HG03139 (cell line): ENCODE data around the gene ING5.
"Not testable (repeated sequence)": the region's sequence is repeated elsewhere in the genome, so short reads cannot be mapped to it uniquely, and the experiment has no call there.

ENCODE experiments used
- ATAC-seq: cut with Tn5 transposase; IDR thresholded peaks from one replicate; pipeline ENCODE4 v1.9.1; 2021; ENCODE audit not compliant: unreplicated experiment

ING5 gene

GRCh38 chr2:241736111-241736510 lies 34.3 kb downstream of the ING5 start:
- no peak for ATAC-seq

DNA sequence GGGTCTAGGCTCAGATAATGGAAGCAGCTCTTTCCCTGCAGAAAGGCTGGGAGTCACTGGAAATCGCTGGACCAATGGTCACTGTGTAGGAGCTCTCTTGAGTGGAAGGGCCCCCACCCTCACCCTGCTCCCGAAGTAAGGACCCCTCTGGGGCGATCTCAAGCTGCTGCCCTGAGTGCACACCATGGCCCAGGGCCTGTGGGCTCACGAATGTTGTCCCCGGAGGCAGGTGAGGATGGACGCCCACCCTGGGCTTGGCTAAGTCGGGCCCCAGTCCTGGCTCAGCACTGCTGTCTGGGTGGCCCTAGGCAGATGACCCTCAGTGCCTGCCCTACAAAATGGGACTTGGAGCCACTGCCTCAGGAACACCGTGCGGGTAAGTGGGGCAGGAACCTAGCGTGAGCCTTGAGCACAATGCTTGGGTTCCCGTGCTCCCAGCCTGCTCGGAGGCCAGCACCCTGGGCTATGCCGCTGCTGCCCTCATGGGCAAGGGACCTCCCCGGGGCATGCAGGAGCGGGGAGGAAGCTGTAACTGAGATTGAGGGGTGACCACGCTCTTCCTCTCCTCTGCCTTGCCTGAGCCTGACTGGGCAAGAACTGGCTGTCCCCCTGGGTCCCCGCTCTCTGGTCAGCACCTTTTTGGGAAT lies 36.3 kb downstream of the ING5 start:
- no peak for ATAC-seq

DNA sequence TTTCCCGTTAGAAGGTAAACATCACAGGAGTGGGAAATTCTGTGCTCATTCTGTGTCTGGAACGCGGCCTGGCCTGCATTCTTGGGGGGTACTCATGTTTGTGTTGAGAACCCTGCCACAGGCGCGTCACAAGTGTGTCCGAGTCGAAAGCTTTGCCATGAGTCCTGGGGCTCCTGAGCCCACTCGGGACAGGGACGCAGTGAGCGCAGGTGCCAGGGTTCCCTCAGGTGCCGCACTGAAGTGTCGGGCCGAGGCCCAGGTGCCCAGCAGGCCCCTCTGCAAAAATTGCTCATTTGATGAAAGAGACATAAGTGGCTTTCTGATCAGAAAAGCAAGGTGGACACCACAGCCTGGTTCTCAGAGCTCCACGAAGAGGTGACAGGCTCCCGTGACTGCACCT lies 37.3 kb downstream of the ING5 start:
- ATAC-seq: no peak

DNA sequence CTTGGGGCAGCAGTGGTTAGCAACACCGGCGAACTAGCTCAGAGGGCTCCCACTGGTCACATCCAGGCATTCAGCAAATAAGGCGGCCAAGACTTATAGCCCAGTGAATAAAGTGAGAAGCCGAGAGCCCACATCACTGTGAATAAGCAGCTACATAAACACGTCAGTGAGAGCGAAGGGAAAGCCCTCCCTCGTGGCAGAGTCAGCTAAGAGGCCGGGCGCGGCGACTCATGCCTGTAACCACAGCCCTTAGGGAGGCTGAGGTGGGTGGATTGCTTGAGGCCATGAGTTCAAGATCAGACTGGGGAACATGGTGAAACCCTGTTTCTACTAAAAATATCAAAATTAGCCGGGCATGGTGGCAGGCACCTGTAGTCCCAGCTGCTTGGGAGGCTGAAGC lies 37.8 kb downstream of the ING5 start:
- no peak for ATAC-seq

GRCh38 chr2:241741016-241741415 lies 39.2 kb downstream of the ING5 start:
- no peak for ATAC-seq

- ATAC-seq: no peak
These were observed 40.6 kb downstream of the ING5 start for GRCh38 chr2:241742320-241742939.

GRCh38 chr2:241743008-241743407 lies 41.2 kb downstream of the ING5 start:
- not testable (repeated sequence) for ATAC-seq

GRCh38 chr2:241743620-241744019 lies 41.8 kb downstream of the ING5 start:
- ATAC-seq: no peak

DNA sequence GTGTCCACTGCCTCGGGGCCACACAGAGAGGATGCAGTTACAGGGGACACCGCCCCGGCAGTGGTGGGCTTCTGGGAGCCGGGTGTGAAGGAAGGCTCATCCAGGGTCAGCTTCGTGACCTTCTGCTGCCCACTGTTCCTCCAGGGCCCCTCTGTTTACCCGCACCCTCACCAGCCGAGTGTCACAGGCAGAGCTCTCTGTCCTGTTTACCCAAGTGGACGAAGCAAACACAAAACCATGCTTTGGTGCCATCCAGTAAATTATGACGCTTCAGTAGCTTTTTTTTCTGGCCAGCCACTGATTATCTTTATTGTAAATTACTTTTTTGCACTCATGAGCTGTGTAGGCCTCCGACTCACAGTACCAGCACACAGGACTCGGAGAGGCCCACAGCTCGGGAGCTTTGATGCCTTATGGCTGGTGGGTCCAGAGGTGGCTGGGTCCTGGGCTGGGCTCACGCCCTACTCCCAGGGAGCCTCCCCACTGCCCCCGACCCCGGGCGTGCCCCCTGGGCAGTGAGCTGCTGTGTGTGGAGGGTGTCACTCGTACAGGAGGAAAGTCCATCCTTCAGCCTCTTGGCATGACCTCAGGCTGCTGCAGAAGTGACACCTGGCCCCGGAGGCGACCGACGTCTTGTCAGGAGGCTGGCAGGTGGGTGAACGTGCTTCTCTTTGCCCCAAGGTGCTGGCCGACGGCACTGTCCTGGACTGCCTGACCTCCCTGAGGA lies 42.4 kb downstream of the ING5 start:
- ATAC-seq: no peak

DNA sequence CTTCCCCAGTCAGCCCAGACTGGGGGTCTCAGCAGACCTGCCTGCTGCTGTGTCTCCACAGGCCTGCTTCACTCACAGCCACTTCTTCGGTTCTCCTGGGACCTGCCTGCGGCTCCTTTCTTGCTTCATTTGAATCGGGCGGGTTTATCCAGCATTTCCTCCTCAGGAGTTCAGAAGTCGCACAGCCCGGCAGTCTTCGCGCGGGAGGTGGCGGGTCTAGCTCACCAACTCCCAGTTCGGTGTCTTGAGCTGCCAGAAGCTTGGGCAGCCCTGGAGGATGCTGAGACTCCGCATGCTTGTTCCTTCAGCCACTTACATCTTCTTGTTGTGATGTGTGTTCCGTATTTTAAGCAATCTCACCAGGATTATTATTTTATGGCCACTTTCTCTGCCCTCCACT lies 43.4 kb downstream of the ING5 start:
- no peak for ATAC-seq

- ATAC-seq: no peak
These were observed 44.2 kb downstream of the ING5 start for GRCh38 chr2:241746084-241746483.

DNA sequence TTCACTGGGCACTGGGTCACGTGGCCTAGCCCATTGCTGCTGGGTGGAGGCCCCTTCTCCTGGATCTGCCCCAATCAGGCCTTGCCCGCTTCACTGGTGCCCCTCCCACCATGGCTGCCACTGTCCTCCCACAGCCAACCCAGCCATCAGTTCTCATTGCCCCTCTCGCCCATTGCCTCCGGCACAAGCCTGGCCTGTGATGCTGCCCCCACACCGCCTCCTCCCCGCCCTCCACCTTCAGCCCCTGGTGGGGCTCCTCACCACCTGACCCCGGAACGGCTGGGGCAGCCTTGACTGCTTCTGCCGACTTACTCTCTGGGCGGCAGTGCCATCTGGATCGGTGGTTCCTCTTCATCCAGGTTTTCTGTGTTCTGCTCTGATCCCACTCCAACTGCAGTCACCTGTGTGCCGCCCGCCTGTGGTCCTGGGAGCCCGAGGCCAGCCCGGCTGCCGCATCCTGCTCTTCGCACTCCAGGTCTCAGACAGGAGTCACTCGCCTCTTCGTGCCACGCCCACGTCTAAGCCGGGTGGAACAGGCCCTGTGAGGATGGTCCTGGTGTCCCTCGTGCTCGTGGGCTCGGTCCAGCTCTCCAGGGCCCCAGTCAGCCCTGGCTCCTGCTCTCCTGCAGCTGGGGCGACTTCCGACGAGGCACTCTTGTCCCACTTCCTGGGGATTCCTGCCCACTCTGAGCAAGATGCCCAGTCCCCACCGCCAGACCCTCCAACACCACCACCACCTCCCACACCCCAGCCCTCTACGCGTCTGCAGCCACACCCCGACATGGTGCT lies 46.8 kb downstream of the ING5 start:
- ATAC-seq: no peak

DNA sequence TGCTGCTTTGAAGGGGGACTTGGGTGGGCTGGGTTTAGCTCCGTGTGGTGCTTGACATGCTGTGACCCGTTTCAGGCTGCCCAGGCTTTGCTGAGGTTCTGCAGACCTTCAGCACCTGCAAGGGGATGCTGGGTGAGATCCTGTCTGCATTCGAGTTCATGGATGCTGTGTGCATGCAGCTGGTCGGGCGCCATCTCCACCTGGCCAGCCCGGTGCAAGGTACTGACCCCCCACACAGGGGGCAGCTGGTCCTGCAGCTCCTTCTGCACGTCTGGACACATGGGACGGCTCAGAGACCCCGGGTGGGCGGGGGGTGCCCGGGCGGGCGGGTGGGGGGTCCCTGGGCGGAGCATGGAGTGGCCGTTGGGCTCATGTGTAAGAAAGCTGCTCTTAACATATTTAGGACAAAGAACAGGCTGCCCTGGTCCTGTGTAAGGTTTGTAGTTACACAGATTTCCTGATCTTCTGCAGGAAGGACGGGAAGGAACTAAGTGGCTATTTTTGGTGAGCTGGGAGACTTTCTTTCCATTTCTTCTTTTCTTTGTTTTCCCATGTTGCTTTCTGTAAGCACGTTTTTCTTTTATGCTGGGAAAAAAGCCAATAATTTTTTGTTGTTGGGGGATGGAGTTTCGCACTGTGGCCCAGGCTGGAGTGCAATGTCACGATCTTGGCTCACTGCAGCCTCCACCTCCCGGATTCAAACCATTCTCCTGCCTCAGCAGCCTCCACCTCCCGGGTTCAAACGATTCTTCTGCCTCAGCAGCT lies 48.4 kb downstream of the ING5 start:
- ATAC-seq: no peak

DNA sequence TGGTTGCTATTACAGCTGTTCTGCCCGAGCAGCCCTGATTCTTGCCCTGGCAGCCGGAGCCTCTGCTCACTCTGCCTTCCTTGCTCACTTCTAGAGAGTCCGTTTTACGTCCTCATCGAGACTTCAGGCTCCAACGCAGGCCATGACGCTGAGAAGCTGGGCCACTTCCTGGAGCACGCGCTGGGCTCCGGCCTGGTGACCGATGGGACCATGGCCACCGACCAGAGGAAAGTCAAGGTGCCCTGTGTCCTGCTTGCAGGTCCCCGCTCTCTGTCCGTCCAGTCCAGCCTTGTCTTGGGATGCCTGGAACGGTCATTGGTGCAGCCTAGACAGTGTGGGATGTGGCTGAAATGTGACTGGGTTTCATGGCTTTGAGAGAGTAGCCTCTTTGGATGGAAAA lies 49.3 kb downstream of the ING5 start:
- no peak for ATAC-seq

DNA sequence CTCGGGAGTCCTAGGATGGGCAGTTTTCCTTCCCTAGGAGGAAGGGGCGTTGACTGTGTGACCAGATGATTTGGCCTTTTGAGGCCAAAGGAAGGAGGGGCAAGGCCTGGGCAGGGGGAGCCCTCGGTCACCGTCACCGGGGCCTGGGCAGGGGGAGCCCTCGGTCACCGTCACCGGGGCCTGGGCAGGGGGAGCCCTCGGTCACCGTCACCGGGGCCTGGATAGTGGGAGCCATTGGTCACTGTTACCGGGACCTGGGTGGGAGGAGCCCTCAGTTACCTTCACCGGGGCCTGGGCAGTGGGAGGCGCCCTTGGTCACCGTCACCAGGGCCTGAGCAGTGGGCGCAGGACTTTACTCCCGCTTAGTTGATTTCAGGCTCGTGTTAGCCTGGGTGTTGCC lies 49.9 kb downstream of the ING5 start:
- no peak for ATAC-seq

DNA sequence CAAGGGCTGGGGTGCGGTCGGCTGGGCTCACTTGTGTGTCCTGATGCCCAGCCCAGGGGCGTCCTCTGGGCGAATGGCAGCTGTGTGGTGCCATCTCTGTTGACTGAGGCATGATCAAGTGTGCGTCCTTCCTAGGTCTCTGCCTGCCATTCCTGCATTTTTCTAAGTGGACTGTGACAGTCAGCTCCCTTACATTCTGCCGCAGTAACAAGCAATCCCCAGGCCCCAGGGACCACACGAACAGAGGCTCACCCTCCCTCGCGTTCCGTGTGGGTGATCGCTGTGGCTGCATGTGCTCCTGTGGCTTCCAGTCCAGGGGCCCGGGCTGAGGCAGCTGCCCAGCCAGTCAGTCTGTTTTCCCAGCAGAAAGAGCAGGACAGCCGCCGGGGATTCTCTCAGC lies 50.4 kb downstream of the ING5 start:
- ATAC-seq: no peak

- no peak for ATAC-seq
These were observed 50.9 kb downstream of the ING5 start for GRCh38 chr2:241752689-241753276.

DNA sequence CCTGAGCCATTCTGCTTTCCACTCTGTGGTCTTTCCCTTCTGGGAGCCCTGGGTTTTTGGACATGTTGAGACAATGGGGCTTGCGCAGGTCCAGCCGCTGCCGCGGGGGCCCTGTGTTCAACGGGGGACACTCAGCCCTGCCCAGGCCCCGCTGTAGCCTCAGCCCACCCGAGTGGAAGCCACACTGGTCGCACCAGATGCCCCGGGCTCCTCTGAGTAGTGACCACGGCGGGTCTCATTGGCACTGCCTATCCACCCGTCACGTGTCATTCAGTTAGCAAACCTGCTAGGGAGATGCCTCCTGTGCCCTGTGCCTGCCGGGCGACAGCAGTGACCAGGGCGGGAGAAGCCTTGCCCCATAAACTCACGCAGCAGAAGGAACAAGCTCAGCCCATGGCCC lies 51.7 kb downstream of the ING5 start:
- ATAC-seq: no peak

DNA sequence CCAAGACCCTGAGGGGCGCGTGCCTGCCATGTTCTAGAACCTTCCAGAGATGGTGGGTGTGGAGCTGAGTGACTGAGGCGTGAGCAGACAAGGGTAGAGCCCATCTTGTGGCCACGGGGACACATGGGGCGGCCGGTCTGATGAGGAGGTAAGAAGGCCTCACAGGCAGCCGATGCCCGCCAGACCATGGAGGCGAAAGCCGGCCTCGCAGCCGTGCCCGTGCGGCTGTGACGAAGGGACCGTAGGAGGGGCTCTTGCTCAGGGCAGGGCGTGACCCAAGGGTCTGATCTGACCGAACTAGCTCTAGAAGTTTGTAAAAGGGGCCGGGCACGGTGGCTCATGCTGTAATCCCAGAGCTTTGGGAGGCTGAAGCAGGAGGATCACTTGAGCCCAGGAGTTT lies 52.2 kb downstream of the ING5 start:
- ATAC-seq: no peak

DNA sequence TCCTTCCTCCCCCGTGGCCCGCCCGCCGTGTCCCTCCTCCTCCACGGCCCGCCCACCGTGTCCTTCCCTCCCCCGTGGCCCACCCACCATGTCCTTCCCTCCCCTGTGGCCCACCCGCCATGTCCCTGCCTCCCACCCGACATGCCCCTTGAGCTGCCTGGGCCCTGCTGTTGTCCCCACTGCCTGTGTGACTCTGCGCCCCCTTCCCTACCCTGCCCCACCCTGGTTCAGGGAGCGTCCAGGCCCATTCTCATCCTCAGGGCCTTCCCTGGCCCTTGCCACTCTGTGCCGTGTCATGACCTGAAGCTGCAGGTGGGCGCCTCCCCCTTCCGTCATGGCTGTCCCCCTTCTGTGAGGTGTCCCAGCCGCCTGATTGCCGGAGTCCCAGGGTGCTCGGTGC lies 53.3 kb downstream of the ING5 start:
- no peak for ATAC-seq

- ATAC-seq: no peak
These were observed 53.9 kb downstream of the ING5 start for GRCh38 chr2:241755777-241756176.
